Panc1 (cell line): Measurements from ENCODE around the gene TBATA. TPM values are rescaled to one million over a fixed set of nuclear protein-coding genes. Genes with fewer than 3 reads are reported as not detected.

Experiments
- ATAC-seq: fragments of 200-7000 bp; cut with Tn5 transposase; 2 replicates; pipeline ENCODE4 v1.9.1; 2020; ENCODE audit warnings: mild to moderate bottlenecking, moderate library complexity
- BruUV-seq: library from RNA; stranded (reverse); fragments of 400-500 nt; replicated peaks from 2 replicates; lab custom pipeline; 2021; lab: Mats Ljungman, UMichigan
- CTCF ChIA-PET: fragments of 300-600 bp; sonication (Branson Sonifier 250); formaldehyde crosslinking; loops from one replicate; lab custom pipeline; 2022; ENCODE audit warnings: antibody characterized with exemption; lab: Charles Lee
- POLR2A ChIA-PET: fragments of 300-600 bp; sonication (Branson Sonifier 250); formaldehyde crosslinking; loops from one replicate; lab custom pipeline; 2022; ENCODE audit warnings: antibody characterized with exemption; lab: Charles Lee
- DNase-seq: peaks from one replicate; pipeline ENCODE4 v3.0.0-alpha.2; 2010; ENCODE audit warnings: low read depth, low spot score
- H3K27ac ChIP-seq: 2 replicates; pipeline ENCODE4 v1.5.1; 2011; ENCODE audit warnings: mild to moderate bottlenecking, low read length, inconsistent platforms
- H3K27me3 ChIP-seq: fragments of 200-500 bp; sonication (Bioruptor generic); 2 replicates; pipeline ENCODE4 v1.6.0; 2014; ENCODE audit warnings: low read length, inconsistent platforms; ENCODE audit not compliant: control insufficient read depth, insufficient read depth
- H3K36me3 ChIP-seq: fragments of 200-500 bp; sonication (Bioruptor generic); 2 replicates; pipeline ENCODE4 v1.5.1; 2014; ENCODE audit warnings: inconsistent platforms, mild to moderate bottlenecking, low read length, moderate library complexity; ENCODE audit not compliant: control insufficient read depth, insufficient read depth
- H3K4me1 ChIP-seq: 2 replicates; pipeline ENCODE4 v1.5.1; 2011; ENCODE audit warnings: inconsistent platforms, mild to moderate bottlenecking, low read length, moderate library complexity; ENCODE audit not compliant: control insufficient read depth, insufficient read depth
- H3K4me3 ChIP-seq, 2 experiments: 2 replicates each; pipeline ENCODE4 v1.5.1; 2011 to 2012; ENCODE audit warnings: low read depth in 2 of 2, low read length in 2 of 2, mild to moderate bottlenecking in 2 of 2, inconsistent platforms in 1 of 2, moderate library complexity in 1 of 2
- H3K9me3 ChIP-seq: fragments of 200-500 bp; sonication (Bioruptor generic); 2 replicates; pipeline ENCODE4 v1.5.1; 2014; ENCODE audit warnings: low read depth, mild to moderate bottlenecking, inconsistent platforms, low read length, moderate library complexity; ENCODE audit not compliant: control insufficient read depth, insufficient read depth
- CTCF ChIP-seq: fragments of 450-650 bp; IDR thresholded peaks from 2 replicates; pipeline ENCODE4 v1.5.1; 2017; ENCODE audit warnings: mild to moderate bottlenecking
- POLR2AphosphoS5 ChIP-seq: IDR thresholded peaks from 2 replicates; pipeline ENCODE4 v1.6.1; 2012; ENCODE audit warnings: mild to moderate bottlenecking, low read depth, low read length, moderate library complexity
- REST ChIP-seq, 2 experiments: IDR thresholded peaks; 2 replicates each; pipeline ENCODE4 v1.6.1; 2011 to 2012; ENCODE audit warnings: low read depth in 2 of 2, control low read depth in 1 of 2, low read length in 1 of 2, mild to moderate bottlenecking in 1 of 2, moderate library complexity in 1 of 2; ENCODE audit not compliant: insufficient read depth in 1 of 2
- SIN3A ChIP-seq: IDR thresholded peaks from 2 replicates; pipeline ENCODE4 v1.6.1; 2012; ENCODE audit warnings: low read depth, mild to moderate bottlenecking, low read length, moderate library complexity, borderline replicate concordance; ENCODE audit not compliant: insufficient read depth
- TCF7L2 ChIP-seq: IDR thresholded peaks from 2 replicates; pipeline ENCODE4 v1.6.1; 2011; ENCODE audit warnings: mild to moderate bottlenecking, low read depth, low read length, inconsistent platforms
- in situ Hi-C: cut with HindIII; loops from 2 replicates; pipeline ENCODE4 v1.10.0; 2016; ENCODE audit warnings: low sequenced_read_pairs, low pct_unique_long_range_greater_than_20kb
- intact Hi-C: fragments of 100-400 bp; cut with micrococcal nuclease; formaldehyde crosslinking; loops from one replicate; pipeline ENCODE4 v1.10.0; 2022; ENCODE audit not compliant: unreplicated experiment
- total RNA-seq: library from RNA; stranded (reverse); gene quantifications from one replicate; pipeline ENCODE4 v1.2.1, GENCODE V29; 2021; ENCODE audit not compliant: unreplicated experiment

Gene TBATA
- total RNA-seq, 1 experiment from 2014 or later, result not detected

GRCh38 chr10:70753026-70753663, 32.0 kb downstream of the TBATA start:
- no peaks in the 10 kb centered on the region for H3K9me3 ChIP-seq
- H3K27me3 ChIP-seq, result no peaks in the 10 kb centered on the region
- ChIA-PET POLR2A (no interaction called here), CTCF (no interaction called here)
- H3K4me1 ChIP-seq, result no peaks in the 10 kb centered on the region
- ATAC-seq (no peak), DNase-seq (no peak)
- no peak overlapping the region for H3K4me3 ChIP-seq
- in situ Hi-C loops (no loop called here), intact Hi-C loops (loop anchor here (10.0 kb wide), 1 partner anchor 128 kb away; no protein-coding TSS in a partner anchor)
- no peak overlapping the region for H3K27ac ChIP-seq
- TF ChIP-seq CTCF, result no peak
- no peak for TF ChIP-seq POLR2AphosphoS5
- TF ChIP-seq SIN3A, result no peak
- no peak for TF ChIP-seq REST (IDR thresholded peaks at IDR 0.05; ENCODE audit: insufficient read depth in 1 of 2, low read depth in 2 of 2, low read length in 1 of 2)
- TF ChIP-seq TCF7L2, result no peak
- BruUV-seq, result no TSS peak
- H3K36me3 ChIP-seq, result no peaks in the 10 kb centered on the region

DNA sequence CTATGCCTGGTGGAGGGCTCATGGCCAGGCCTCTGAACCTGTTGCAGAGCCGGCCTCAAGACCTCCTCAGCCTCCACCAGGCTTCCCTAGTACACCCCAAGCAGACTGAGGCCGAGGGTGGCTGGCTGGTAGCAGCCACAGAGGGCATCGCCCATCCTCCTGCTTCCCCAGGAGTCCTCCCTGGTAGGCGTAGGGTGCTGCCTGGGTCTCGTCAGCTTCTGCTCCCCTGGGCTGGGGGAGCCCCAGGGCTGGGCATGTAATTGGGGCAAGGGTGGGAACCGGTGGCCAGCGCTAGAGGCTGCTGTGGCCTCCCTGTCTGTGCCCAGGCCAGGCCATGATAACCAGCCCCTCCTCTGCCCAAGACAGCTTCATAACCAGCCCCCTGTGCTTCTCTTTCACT, 32.6 kb downstream of the TBATA start:
- Histone ChIP-seq H3K4me1 (no peaks in the 10 kb centered on the region), H3K4me3 (no peak overlapping the region), H3K27ac (no peak overlapping the region), H3K9me3 (no peaks in the 10 kb centered on the region), H3K27me3 (no peaks in the 10 kb centered on the region), H3K36me3 (no peaks in the 10 kb centered on the region)
- POLR2A ChIA-PET, result no interaction called here
- CTCF ChIA-PET, result no interaction called here
- intact Hi-C loops, result loop anchor here (10.0 kb wide), 1 partner anchor 128 kb away; no protein-coding TSS in a partner anchor
- TF ChIP-seq SIN3A, result no peak
- no peak for TF ChIP-seq REST (IDR thresholded peaks at IDR 0.05; ENCODE audit: insufficient read depth in 1 of 2, low read depth in 2 of 2, low read length in 1 of 2)
- no peak for TF ChIP-seq CTCF
- no peak for TF ChIP-seq POLR2AphosphoS5
- TF ChIP-seq TCF7L2, result no peak
- ATAC-seq (no peak), DNase-seq (no peak)
- in situ Hi-C loops, result no loop called here
- no TSS peak for BruUV-seq
